Measurements from ENCODE around the gene TNFAIP8L1. TPM values are rescaled to one million over a fixed set of nuclear protein-coding genes. Genes with fewer than 3 reads are reported as not detected.

The TNFAIP8L1 gene
- total RNA-seq (2021) (17.8 and 18.6 TPM in 2 replicates), Bru-seq, nascent RNA (percentile 47 among the genes with signal in this experiment), BruChase-seq, experiment 1, labeled RNA remaining after a 2-hour chase (percentile 53 among the genes with signal in this experiment), BruChase-seq, experiment 2, labeled RNA remaining after a 6-hour chase (percentile 65 among the genes with signal in this experiment)
- long read RNA-seq, transcript TNFAIP8L1-201 (2 exons, 3,814 nt): major isoform, 6 of 21 reads
- long read RNA-seq, partial matches to known transcripts: 0 of 21 reads
- long read RNA-seq, other reads (novel, unspliced or antisense): 15 of 21 reads

GRCh38 chr19:4638828-4639530, at the start of gene TNFAIP8L1:
TNFAIP8L1 (plus strand) TSS chr19:4639516; CDS start chr19:4651870, 12,354 bp downstream.
- no peaks in the 10 kb centered on the region for H4K20me1 ChIP-seq (ENCODE audit: insufficient read depth)
- peak within 1 kb of the TSS; percentile 51; the same call in 1 of the 2 replicates for H3K4me3 ChIP-seq
- intact Hi-C loops (cut with micrococcal nuclease; ENCODE audit: unreplicated experiment): loop anchor here (5.0 kb wide), 3 partner anchors 117 to 182 kb away; partner anchors contain the start of gene UBXN6
- H3K4me2 ChIP-seq: peak within 1 kb of the TSS; percentile 65
- no peaks in the 10 kb centered on the region for H3K36me3 ChIP-seq (ENCODE audit: low read depth)
- H2AFZ ChIP-seq: no peak within 1 kb of the TSS
- H3F3A ChIP-seq (ENCODE audit: insufficient read depth, low read depth): no peaks in the 10 kb centered on the region
- peak; percentile 60 to 93 for DNase-seq
- ChIA-PET POLR2A (ENCODE audit: unreplicated experiment) (no interaction called here), CTCF (no interaction called here)
- no peaks in the 10 kb centered on the region for H3K79me2 ChIP-seq (ENCODE audit: low read depth)
- TF ChIP-seq EZH2 (IDR thresholded peaks at IDR 0.05; ENCODE audit: low read depth): no peak
- no peak for TF ChIP-seq CTCF (conservative IDR thresholded peaks at IDR 0.05)
- no peaks in the 10 kb centered on the region for H3K27me3 ChIP-seq (ENCODE audit: insufficient read depth, low read depth)
- H3K9me3 ChIP-seq (ENCODE audit: insufficient read depth, low read depth): no peaks in the 10 kb centered on the region
- no peaks in the 10 kb centered on the region for H3K9me2 ChIP-seq (ENCODE audit: insufficient read depth)
- H3K27ac ChIP-seq: no peak within 1 kb of the TSS
- no peaks in the 10 kb centered on the region for H3K4me1 ChIP-seq (replicated peaks; ENCODE audit: insufficient read depth)
- BruUV-seq (replicated peaks): no TSS peak

GRCh38 chr19:4589579-4590410, 49.5 kb upstream of the TNFAIP8L1 start:
- POLR2A ChIA-PET (ENCODE audit: unreplicated experiment): no interaction called here

More at GRCh38 chr19:4589579-4590410, 49.5 kb upstream of the TNFAIP8L1 start:
- Histone ChIP-seq H3K9me3 (ENCODE audit: insufficient read depth, low read depth) (no peaks in the 10 kb centered on the region), H2AFZ (no peak overlapping the region), H3F3A (ENCODE audit: insufficient read depth, low read depth) (no peaks in the 10 kb centered on the region), H3K4me3 (no peak overlapping the region), H3K27me3 (ENCODE audit: insufficient read depth, low read depth) (peaks cover 8% of the 10 kb centered on the region), H3K36me3 (ENCODE audit: low read depth) (no peaks in the 10 kb centered on the region), H4K20me1 (ENCODE audit: insufficient read depth) (no peaks in the 10 kb centered on the region), H3K9me2 (ENCODE audit: insufficient read depth) (no peaks in the 10 kb centered on the region), H3K4me1 (replicated peaks; ENCODE audit: insufficient read depth) (no peaks in the 10 kb centered on the region), H3K4me2 (no peak overlapping the region), H3K79me2 (ENCODE audit: low read depth) (no peaks in the 10 kb centered on the region), H3K27ac (no peak overlapping the region)
- DNase-seq: no peak
- intact Hi-C loops (cut with micrococcal nuclease; ENCODE audit: unreplicated experiment): no loop called here
- no TSS peak for BruUV-seq (replicated peaks)
- TF ChIP-seq EZH2 (IDR thresholded peaks at IDR 0.05; ENCODE audit: low read depth) (no peak), CTCF (conservative IDR thresholded peaks at IDR 0.05) (peak; percentile 50; the same call in 1 of the 2 replicates)
- CTCF ChIA-PET: no interaction called here
